IPS DF 6.9 (cell line): ENCODE data around the gene RAB3GAP1.

ENCODE experiments used
- DNase-seq: peaks from one replicate; pipeline ENCODE4 v3.0.0-alpha.2; 2013; ENCODE audit warnings: low read depth, low spot score
- H3K27ac ChIP-seq: one replicate; pipeline ENCODE4 v1.5.1; 2013; ENCODE audit warnings: low read length, control low read depth
- H3K27me3 ChIP-seq: 2 replicates; pipeline ENCODE4 v1.6.1; 2013; ENCODE audit warnings: mild to moderate bottlenecking, low read length; ENCODE audit not compliant: control insufficient read depth, insufficient read depth
- H3K36me3 ChIP-seq: 2 replicates; pipeline ENCODE4 v1.6.1; 2013; ENCODE audit warnings: low read length; ENCODE audit not compliant: control insufficient read depth, insufficient read depth
- H3K4me1 ChIP-seq: 2 replicates; pipeline ENCODE4 v1.6.1; 2013; ENCODE audit warnings: low read length; ENCODE audit not compliant: control insufficient read depth, insufficient read depth
- H3K4me3 ChIP-seq: 2 replicates; pipeline ENCODE4 v1.5.1; 2013; ENCODE audit warnings: mild to moderate bottlenecking, low read length
- H3K9me3 ChIP-seq: 2 replicates; pipeline ENCODE4 v1.6.1; 2013; ENCODE audit warnings: low read length, inconsistent platforms; ENCODE audit not compliant: control insufficient read depth, insufficient read depth
- WGBS: extraction: QIAGEN DNeasy Blood & Tissue Kit; methylation state at CpG from one replicate; pipeline ENCODE4 v1.1.7; 2013; ENCODE audit warnings: mixed read lengths, missing lambda C conversion rate; ENCODE audit not compliant: insufficient read length, insufficient coverage; 5-methylcytosine and 5-hydroxymethylcytosine counted together

The RAB3GAP1 gene

GRCh38 chr2:135212757-135213156 lies 160.7 kb downstream of the RAB3GAP1 start:
- DNase-seq, result peak; percentile 11
- no CpG with 5 or more reads among the region's 2 CpGs for WGBS

GRCh38 chr2:135218426-135218825 lies 166.3 kb downstream of the RAB3GAP1 start:
- no peak for DNase-seq
- Histone ChIP-seq H3K27ac (no peak overlapping the region), H3K36me3 (no peaks in the 10 kb centered on the region), H3K4me1 (no peaks in the 10 kb centered on the region), H3K4me3 (no peak overlapping the region), H3K27me3 (no peaks in the 10 kb centered on the region), H3K9me3 (no peaks in the 10 kb centered on the region)
- WGBS, result no CpG with 5 or more reads among the region's 2 CpGs

More at GRCh38 chr2:135212757-135213156, 160.7 kb downstream of the RAB3GAP1 start:
- no peaks in the 10 kb centered on the region for H3K36me3 ChIP-seq
- no peaks in the 10 kb centered on the region for H3K9me3 ChIP-seq
- H3K27ac ChIP-seq, result no peak overlapping the region
- H3K4me3 ChIP-seq, result no peak overlapping the region
- peaks cover 3% of the 10 kb centered on the region; the same call in 1 of the 2 replicates for H3K4me1 ChIP-seq
- no peaks in the 10 kb centered on the region for H3K27me3 ChIP-seq

GRCh38 chr2:135219226-135219625 lies 167.1 kb downstream of the RAB3GAP1 start:
- Histone ChIP-seq H3K36me3 (no peaks in the 10 kb centered on the region), H3K4me1 (no peaks in the 10 kb centered on the region), H3K27ac (no peak overlapping the region), H3K4me3 (no peak overlapping the region), H3K9me3 (no peaks in the 10 kb centered on the region), H3K27me3 (no peaks in the 10 kb centered on the region)
- no CpG with 5 or more reads among the region's 1 CpG for WGBS
- DNase-seq, result no peak
